Stimulated activated CD8-positive, alpha-beta memory T cell treated with anti-CD3 and anti-CD28 coated beads, Interleukin-12 subunit alpha, Interleukin-12 subunit beta, amount 100 ng/mL, for 24 hours (primary cell): ENCODE measurements around the gene HIVEP1.

Experiments used
- DNase-seq: peaks from one replicate; pipeline ENCODE4 v3.0.0-alpha.2; 2020; ENCODE audit errors: extremely low read depth

Gene HIVEP1

GRCh38 chr6:12048609-12049008 is 36.5 kb downstream of the HIVEP1 start:
- DNase-seq = no peak

- no peak for DNase-seq
These were observed 37.1 kb downstream of the HIVEP1 start for GRCh38 chr6:12049165-12049564.

- DNase-seq = peak; percentile 34
These were observed 39.8 kb downstream of the HIVEP1 start for GRCh38 chr6:12051861-12052368.

GRCh38 chr6:12058172-12058961 is 46.3 kb downstream of the HIVEP1 start:
- DNase-seq = no peak

- peak; percentile 25 for DNase-seq
These were observed 48.9 kb downstream of the HIVEP1 start for GRCh38 chr6:12060780-12061609.

- DNase-seq = no peak
These were observed 50.5 kb downstream of the HIVEP1 start for GRCh38 chr6:12062605-12063004.

GRCh38 chr6:12064131-12064530 is 52.0 kb downstream of the HIVEP1 start:
- no peak for DNase-seq

GRCh38 chr6:12064538-12065071 is 52.5 kb downstream of the HIVEP1 start:
- DNase-seq = no peak

- DNase-seq = no peak
These were observed 53.4 kb downstream of the HIVEP1 start for GRCh38 chr6:12065321-12066140.

GRCh38 chr6:12066297-12066696 is 54.2 kb downstream of the HIVEP1 start:
- no peak for DNase-seq

- no peak for DNase-seq
These were observed 56.9 kb downstream of the HIVEP1 start for GRCh38 chr6:12068899-12069557.

- no peak for DNase-seq
These were observed 57.9 kb downstream of the HIVEP1 start for GRCh38 chr6:12069891-12070529.

- no peak for DNase-seq
These were observed 59.0 kb downstream of the HIVEP1 start for GRCh38 chr6:12071064-12071615.

GRCh38 chr6:12075067-12075563 is 63.0 kb downstream of the HIVEP1 start:
- DNase-seq = no peak

- DNase-seq = no peak
These were observed 65.1 kb downstream of the HIVEP1 start for GRCh38 chr6:12077021-12077710.

GRCh38 chr6:12078014-12078413 is 65.9 kb downstream of the HIVEP1 start:
- no peak for DNase-seq

- DNase-seq = no peak
These were observed 69.7 kb downstream of the HIVEP1 start for GRCh38 chr6:12081771-12082170.

- DNase-seq = no peak
These were observed 70.3 kb downstream of the HIVEP1 start for GRCh38 chr6:12082368-12082767.

GRCh38 chr6:12083302-12083701 is 71.2 kb downstream of the HIVEP1 start:
- DNase-seq = no peak
